ENCODE measurements around the gene FAM149B1. TPM values are rescaled to one million over a fixed set of nuclear protein-coding genes. Genes with fewer than 3 reads are reported as not detected.
A peak's percentile ranks its signal among the peaks of the same experiment; 100 is the strongest.

Gene FAM149B1
- total and polyA plus RNA-seq, 2 of the 13 experiments (the other 11 are each of a cell fraction or from before 2014, with no cell fraction given) = 9.3 to 16.8 TPM

DNA sequence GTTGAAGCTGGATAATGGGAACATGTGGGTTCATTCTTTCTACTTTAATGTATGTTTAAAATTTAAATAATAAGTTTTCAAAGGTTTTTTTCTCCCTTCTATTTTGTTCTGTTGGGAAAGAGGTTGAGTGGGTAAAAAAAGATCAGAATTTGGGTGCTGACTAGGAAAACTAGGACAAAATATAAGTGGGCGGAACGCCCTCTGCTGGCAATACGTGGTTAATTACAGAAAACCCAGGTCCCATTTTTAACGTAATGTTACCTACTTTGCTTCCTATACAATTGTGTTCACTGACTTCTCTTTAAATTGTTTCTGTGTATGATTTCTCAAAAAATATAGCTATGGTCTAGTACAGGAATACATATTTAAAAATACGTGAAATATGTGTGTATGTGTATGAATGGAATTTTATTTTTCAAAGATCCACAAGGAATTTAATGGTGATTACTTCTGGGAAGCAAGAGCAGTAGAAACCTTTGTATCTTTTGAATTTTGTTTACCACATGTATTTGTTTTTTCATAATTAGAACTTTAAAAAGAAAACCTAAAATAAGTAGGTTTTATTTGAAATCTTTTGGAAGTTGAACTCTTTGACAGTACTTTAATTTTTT is 8.8 kb upstream of the FAM149B1 start:
- peak; percentile 81 for FAIRE-seq
- intact Hi-C loops (cut with micrococcal nuclease; ENCODE audit: unreplicated experiment) = loop anchor here (1.0 kb wide), 1 partner anchor 63 kb away; the partner anchor contains the start of gene P4HA1
- no TSS peak for BruUV-seq (replicated peaks)

More for the DNA sequence above, 8.8 kb upstream of the FAM149B1 start:
- WGBS (ENCODE audit: low lambda C conversion rate) = 8% methylated on average over 5 of the region's 5 CpGs
- TF ChIP-seq ZNF768 (CRISPR knock-in tag; IDR thresholded peaks at IDR 0.05) = no peak
- no peak for TF ChIP-seq NR2C2 (CRISPR knock-in tag; IDR thresholded peaks at IDR 0.05; ENCODE audit: borderline replicate concordance)
- TF ChIP-seq ZFP36L1 (CRISPR knock-in tag; IDR thresholded peaks at IDR 0.05) = no peak
- TF ChIP-seq SMC3 (IDR thresholded peaks at IDR 0.05; ENCODE audit: low read length) = peak; percentile 70
- TF ChIP-seq MIXL1 (CRISPR knock-in tag; IDR thresholded peaks at IDR 0.05) = peak; percentile 33; the same call in 1 of the 2 replicates
- peak; percentile 42; the same call in 1 of the 2 replicates for TF ChIP-seq RAD21 (CRISPR knock-in tag; IDR thresholded peaks at IDR 0.05)
- TF ChIP-seq TCF7L2 (IDR thresholded peaks at IDR 0.05; ENCODE audit: low read depth, low read length) = no peak
- TF ChIP-seq, protein P1, sequence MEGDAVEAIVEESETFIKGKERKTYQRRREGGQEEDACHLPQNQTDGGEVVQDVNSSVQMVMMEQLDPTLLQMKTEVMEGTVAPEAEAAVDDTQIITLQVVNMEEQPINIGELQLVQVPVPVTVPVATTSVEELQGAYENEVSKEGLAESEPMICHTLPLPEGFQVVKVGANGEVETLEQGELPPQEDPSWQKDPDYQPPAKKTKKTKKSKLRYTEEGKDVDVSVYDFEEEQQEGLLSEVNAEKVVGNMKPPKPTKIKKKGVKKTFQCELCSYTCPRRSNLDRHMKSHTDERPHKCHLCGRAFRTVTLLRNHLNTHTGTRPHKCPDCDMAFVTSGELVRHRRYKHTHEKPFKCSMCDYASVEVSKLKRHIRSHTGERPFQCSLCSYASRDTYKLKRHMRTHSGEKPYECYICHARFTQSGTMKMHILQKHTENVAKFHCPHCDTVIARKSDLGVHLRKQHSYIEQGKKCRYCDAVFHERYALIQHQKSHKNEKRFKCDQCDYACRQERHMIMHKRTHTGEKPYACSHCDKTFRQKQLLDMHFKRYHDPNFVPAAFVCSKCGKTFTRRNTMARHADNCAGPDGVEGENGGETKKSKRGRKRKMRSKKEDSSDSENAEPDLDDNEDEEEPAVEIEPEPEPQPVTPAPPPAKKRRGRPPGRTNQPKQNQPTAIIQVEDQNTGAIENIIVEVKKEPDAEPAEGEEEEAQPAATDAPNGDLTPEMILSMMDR (CRISPR knock-in tag; IDR thresholded peaks at IDR 0.05) = peak; percentile 75
- TF ChIP-seq, protein P2, sequence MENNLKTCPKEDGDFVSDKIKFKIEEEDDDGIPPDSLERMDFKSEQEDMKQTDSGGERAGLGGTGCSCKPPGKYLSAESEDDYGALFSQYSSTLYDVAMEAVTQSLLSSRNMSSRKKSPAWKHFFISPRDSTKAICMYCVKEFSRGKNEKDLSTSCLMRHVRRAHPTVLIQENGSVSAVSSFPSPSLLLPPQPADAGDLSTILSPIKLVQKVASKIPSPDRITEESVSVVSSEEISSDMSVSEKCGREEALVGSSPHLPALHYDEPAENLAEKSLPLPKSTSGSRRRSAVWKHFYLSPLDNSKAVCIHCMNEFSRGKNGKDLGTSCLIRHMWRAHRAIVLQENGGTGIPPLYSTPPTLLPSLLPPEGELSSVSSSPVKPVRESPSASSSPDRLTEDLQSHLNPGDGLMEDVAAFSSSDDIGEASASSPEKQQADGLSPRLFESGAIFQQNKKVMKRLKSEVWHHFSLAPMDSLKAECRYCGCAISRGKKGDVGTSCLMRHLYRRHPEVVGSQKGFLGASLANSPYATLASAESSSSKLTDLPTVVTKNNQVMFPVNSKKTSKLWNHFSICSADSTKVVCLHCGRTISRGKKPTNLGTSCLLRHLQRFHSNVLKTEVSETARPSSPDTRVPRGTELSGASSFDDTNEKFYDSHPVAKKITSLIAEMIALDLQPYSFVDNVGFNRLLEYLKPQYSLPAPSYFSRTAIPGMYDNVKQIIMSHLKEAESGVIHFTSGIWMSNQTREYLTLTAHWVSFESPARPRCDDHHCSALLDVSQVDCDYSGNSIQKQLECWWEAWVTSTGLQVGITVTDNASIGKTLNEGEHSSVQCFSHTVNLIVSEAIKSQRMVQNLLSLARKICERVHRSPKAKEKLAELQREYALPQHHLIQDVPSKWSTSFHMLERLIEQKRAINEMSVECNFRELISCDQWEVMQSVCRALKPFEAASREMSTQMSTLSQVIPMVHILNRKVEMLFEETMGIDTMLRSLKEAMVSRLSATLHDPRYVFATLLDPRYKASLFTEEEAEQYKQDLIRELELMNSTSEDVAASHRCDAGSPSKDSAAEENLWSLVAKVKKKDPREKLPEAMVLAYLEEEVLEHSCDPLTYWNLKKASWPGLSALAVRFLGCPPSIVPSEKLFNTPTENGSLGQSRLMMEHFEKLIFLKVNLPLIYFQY (CRISPR knock-in tag; IDR thresholded peaks at IDR 0.05; ENCODE audit: borderline replicate concordance) = no peak
- TF ChIP-seq, protein P3, sequence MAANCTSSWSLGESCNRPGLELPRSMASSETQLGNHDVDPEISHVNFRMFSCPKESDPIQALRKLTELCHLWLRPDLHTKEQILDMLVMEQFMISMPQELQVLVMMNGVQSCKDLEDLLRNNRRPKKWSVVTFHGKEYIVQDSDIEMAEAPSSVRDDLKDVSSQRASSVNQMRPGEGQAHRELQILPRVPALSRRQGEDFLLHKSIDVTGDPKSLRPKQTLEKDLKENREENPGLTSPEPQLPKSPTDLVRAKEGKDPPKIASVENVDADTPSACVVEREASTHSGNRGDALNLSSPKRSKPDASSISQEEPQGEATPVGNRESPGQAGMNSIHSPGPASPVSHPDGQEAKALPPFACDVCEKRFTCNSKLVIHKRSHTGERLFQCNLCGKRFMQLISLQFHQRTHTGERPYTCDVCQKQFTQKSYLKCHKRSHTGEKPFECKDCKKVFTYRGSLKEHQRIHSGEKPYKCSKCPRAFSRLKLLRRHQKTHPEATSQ (CRISPR knock-in tag; IDR thresholded peaks at IDR 0.05; ENCODE audit: borderline replicate concordance) = no peak
- peak; percentile 73 for TF ChIP-seq STAG1 (CRISPR knock-in tag; IDR thresholded peaks at IDR 0.05)
- Histone ChIP-seq H3K79me2 (ENCODE audit: insufficient read depth, low read length) (peaks cover 37% of the 10 kb centered on the region), H3K9me3 (ENCODE audit: low read length) (no peaks in the 10 kb centered on the region), H3K27me3 (ENCODE audit: control insufficient read depth in 1 of 2, insufficient read depth in 2 of 2, low read length in 2 of 2) (no peaks in the 10 kb centered on the region; a peak in 1 of 5 replicates), H3K36me3 (replicated peaks in 1 of 2; ENCODE audit: control insufficient read depth in 1 of 2, insufficient read depth in 2 of 2, low read length in 2 of 2) (peaks cover 8 to 44% of the 10 kb centered on the region in 2 experiments), H4K20me1 (ENCODE audit: insufficient read depth, low read length) (peaks cover 3% of the 10 kb centered on the region; the same call in 1 of the 2 replicates), H3K4me2 (ENCODE audit: low read depth, low read length) (no peak overlapping the region), H2AFZ (ENCODE audit: low read length) (no peak overlapping the region), H3K9ac (ENCODE audit: insufficient read depth, low read depth, low read length) (no peak overlapping the region), H3K4me1 (ENCODE audit: insufficient read depth, low read length) (peaks cover 14% of the 10 kb centered on the region; the same call in 1 of the 2 replicates), H3K4me3 (replicated peaks in 1 of 3; ENCODE audit: insufficient read depth in 1 of 3, low read depth in 2 of 3, low read length in 3 of 3) (no peak overlapping the region), H3K27ac (ENCODE audit: extremely low read length, insufficient read depth, low read length) (no peak overlapping the region)
- 0 out of 3 replicates have a peak, but pooled peaks have one; percentile 32 for ATAC-seq
- in situ Hi-C loops (cut with HindIII; ENCODE audit: extremely low pct_ligation_motif_present, low pct_unique_long_range_greater_than_20kb) = no loop called here
- ChIA-PET CTCF (ENCODE audit: low intra/inter-chr PET ratio, low total read pairs) (interaction anchor here (0.8 to 2.1 kb wide), 2 partner anchors 63 to 97 kb away, joined by 3 to 15 read pairs; partner anchors contain the start of gene P4HA1), POLR2A (interaction anchor here (1.2 to 1.6 kb wide), 2 partner anchors 49 to 62 kb away, joined by 4 to 6 read pairs; partner anchors contain the start of gene NUDT13)
- peak; percentile 59 for DNase-seq (ENCODE audit: low spot score)

Measured in HepG2 (cell line).